Activated T-helper 2 cell treated with anti-CD3 and anti-CD28 coated beads, Interferon-gamma antibody, Interleukin-2, Interleukin-4, amounts not matched to agents 10 μg/mL and 5 μg/mL and 100 μg/mL, durations not matched to agents 14 hours and 24 hours and 36 hours (primary cell): ENCODE results near the gene OR4D1. TPM values are rescaled to one million over a fixed set of nuclear protein-coding genes. Genes with fewer than 3 reads are reported as not detected.
A peak's percentile ranks its signal among the peaks of the same experiment; 100 is the strongest.
"Not testable (repeated sequence)": the region's sequence is repeated elsewhere in the genome, so short reads cannot be mapped to it uniquely, and the experiment has no call there.

Experiments used
- DNase-seq: peaks from one replicate; pipeline ENCODE4 v3.0.0; 2021; ENCODE audit warnings: low spot score
- H3K27ac Mint-ChIP-seq: one replicate; pipeline ENCODE4 v1.8.0; 2021; ENCODE audit warnings: mixed read lengths
- H3K27me3 Mint-ChIP-seq: one replicate; pipeline ENCODE4 v1.8.0; 2021; ENCODE audit warnings: low read depth, mixed read lengths
- H3K36me3 Mint-ChIP-seq: one replicate; pipeline ENCODE4 v1.8.0; 2021; ENCODE audit warnings: low read depth, mixed read lengths
- H3K4me1 Mint-ChIP-seq: one replicate; pipeline ENCODE4 v1.8.0; 2021; ENCODE audit warnings: low read depth, mixed read lengths
- H3K4me3 Mint-ChIP-seq: one replicate; pipeline ENCODE4 v1.8.0; 2021; ENCODE audit warnings: low read depth, mild to moderate bottlenecking, moderate library complexity, mixed read lengths
- H3K9me3 Mint-ChIP-seq: one replicate; pipeline ENCODE4 v1.8.0; 2021; ENCODE audit warnings: mixed read lengths
- intact Hi-C: fragments of 100-400 bp; cut with micrococcal nuclease; formaldehyde crosslinking; loops from one replicate; pipeline ENCODE4 v1.15.1; 2023
- total RNA-seq: library from RNA; stranded (reverse); gene quantifications from 2 replicates; pipeline ENCODE4 v1.2.3, GENCODE V29; 2022

Gene OR4D1
- total RNA-seq, 1 donor from 2014 or later, result 0.09 TPM

DNA sequence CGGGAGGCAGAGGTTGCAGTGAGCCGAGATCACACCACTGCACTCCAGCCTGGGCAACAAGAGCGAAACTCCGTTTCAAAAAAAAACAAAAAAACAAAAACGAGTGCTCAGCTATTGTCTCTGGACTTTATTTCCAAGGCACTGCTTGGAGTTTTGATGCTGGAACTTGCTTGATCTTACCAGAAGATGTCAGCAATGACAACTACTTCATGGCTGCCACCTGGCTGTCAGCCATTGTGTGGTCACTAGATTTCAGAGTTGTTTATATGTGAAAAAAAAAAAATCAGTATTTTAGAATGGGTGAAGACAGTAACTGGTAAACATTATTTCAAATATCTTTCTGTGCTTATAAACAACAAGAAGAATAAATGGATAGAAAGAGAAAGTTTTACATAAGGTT is 26.3 kb upstream of the OR4D1 start:
- intact Hi-C loops, result loop anchor here (1.0 kb wide), 1 partner anchor 50 kb away; no protein-coding TSS in a partner anchor
- Mint-ChIP-seq H3K9me3 (no peaks in the 10 kb centered on the region), H3K4me3 (no peak overlapping the region), H3K4me1 (no peaks in the 10 kb centered on the region), H3K36me3 (no peaks in the 10 kb centered on the region), H3K27ac (no peak overlapping the region), H3K27me3 (peaks cover 22% of the 10 kb centered on the region)
- DNase-seq, result no peak

GRCh38 chr17:58127846-58128245 is 20.3 kb upstream of the OR4D1 start:
- Mint-ChIP-seq H3K36me3 (no peaks in the 10 kb centered on the region), H3K4me1 (no peaks in the 10 kb centered on the region), H3K27me3 (peaks cover 32% of the 10 kb centered on the region), H3K27ac (no peak overlapping the region), H3K9me3 (no peaks in the 10 kb centered on the region), H3K4me3 (no peak overlapping the region)
- intact Hi-C loops, result no loop called here
- DNase-seq, result no peak

DNA sequence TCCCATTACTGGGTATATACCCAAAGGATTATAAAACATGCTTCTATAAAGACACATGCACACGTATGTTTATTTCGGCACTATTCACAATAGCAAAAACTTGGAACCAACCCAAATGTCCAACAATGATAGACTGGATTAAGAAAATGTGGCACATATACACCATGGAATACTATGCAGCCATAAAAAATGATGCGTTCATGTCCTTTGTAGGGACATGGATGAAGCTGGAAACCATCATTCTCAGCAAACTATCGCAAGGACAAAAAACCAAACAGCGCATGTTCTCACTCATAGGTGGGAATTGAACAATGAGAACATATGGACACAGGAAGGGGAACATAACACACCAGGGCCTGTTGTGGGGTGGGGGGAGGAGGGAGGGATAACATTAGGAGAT is 15.5 kb upstream of the OR4D1 start:
- H3K4me3 Mint-ChIP-seq, H3K36me3 Mint-ChIP-seq, H3K9me3 Mint-ChIP-seq, H3K4me1 Mint-ChIP-seq, DNase-seq, H3K27ac Mint-ChIP-seq, intact Hi-C loops: not testable (repeated sequence)
- H3K27me3 Mint-ChIP-seq, result peaks cover 33% of the 10 kb centered on the region

- H3K9me3 Mint-ChIP-seq, result no peaks in the 10 kb centered on the region
- H3K27me3 Mint-ChIP-seq, result peaks cover 24% of the 10 kb centered on the region
- DNase-seq, result no peak
- intact Hi-C loops, result no loop called here
- H3K36me3 Mint-ChIP-seq, result no peaks in the 10 kb centered on the region
- H3K27ac Mint-ChIP-seq, result no peak overlapping the region
- no peaks in the 10 kb centered on the region for H3K4me1 Mint-ChIP-seq
- no peak overlapping the region for H3K4me3 Mint-ChIP-seq
Observed at GRCh38 chr17:58136669-58137279, 11.4 kb upstream of the OR4D1 start.

GRCh38 chr17:58141505-58141904 is 6.7 kb upstream of the OR4D1 start:
- Mint-ChIP-seq H3K27me3 (peaks cover 32% of the 10 kb centered on the region), H3K9me3 (peaks cover 30% of the 10 kb centered on the region), H3K27ac (no peak overlapping the region), H3K36me3 (peaks cover 8% of the 10 kb centered on the region), H3K4me3 (no peak overlapping the region), H3K4me1 (peaks cover 3% of the 10 kb centered on the region)
- no peak for DNase-seq
- intact Hi-C loops, result no loop called here

DNA sequence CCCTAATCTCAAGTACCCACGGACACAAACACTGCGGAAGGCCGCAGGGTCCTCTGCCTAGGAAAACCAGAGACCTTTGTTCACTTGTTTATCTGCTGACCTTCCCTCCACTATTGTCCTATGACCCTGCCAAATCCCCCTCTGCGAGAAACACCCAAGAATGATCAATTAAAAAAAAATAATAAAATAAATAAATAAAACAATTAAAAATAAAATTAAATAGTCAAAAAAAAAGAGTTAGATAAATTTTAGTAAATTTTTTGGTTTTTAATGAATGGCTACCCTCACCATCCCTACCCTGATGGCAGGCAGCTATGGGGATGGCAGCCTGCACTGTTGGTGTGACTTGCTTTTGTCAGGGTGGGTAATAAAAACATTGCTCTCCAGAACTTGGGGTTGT is 4.8 kb upstream of the OR4D1 start:
- H3K9me3 Mint-ChIP-seq, result peaks cover 32% of the 10 kb centered on the region
- H3K27ac Mint-ChIP-seq, result not testable (repeated sequence)

GRCh38 chr17:58144801-58145200 is 3.4 kb upstream of the OR4D1 start:
- H3K27me3 Mint-ChIP-seq, result peaks cover 52% of the 10 kb centered on the region
- no peak overlapping the region for H3K4me3 Mint-ChIP-seq
- H3K36me3 Mint-ChIP-seq, result peaks cover 8% of the 10 kb centered on the region
- no peak overlapping the region for H3K27ac Mint-ChIP-seq
- peaks cover 32% of the 10 kb centered on the region for H3K9me3 Mint-ChIP-seq
- no peak for DNase-seq
- peaks cover 5% of the 10 kb centered on the region for H3K4me1 Mint-ChIP-seq
- intact Hi-C loops, result no loop called here

More for the DNA sequence above, 4.8 kb upstream of the OR4D1 start:
- H3K4me1 Mint-ChIP-seq, intact Hi-C loops, H3K4me3 Mint-ChIP-seq, H3K36me3 Mint-ChIP-seq, DNase-seq: not testable (repeated sequence)
- peaks cover 43% of the 10 kb centered on the region for H3K27me3 Mint-ChIP-seq

DNA sequence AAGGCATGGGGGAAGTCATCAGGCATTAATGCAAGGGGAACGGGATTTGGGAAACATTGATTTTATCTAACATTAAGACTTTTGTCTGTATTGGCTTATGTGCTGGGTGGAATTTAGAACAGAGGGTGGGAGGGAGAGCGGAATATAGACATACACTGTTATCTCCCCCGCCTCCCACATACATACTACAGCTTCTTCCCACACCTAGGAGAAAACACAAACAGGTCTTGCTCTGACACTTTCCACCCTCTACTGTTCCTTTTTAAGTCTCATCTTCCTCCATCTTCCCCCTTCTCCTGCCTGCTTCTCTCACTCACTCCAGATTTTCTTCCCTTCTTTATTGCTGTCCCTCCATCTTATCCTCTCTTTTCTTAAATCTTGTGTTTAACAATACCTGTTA is 425 bp downstream of the OR4D1 start:
- intact Hi-C loops, result no loop called here
- H3K4me3 Mint-ChIP-seq, result no peak overlapping the region
- H3K27ac Mint-ChIP-seq, result no peak overlapping the region
- no peak for DNase-seq
- H3K27me3 Mint-ChIP-seq, result peaks cover 64% of the 10 kb centered on the region
- peaks cover 8% of the 10 kb centered on the region for H3K36me3 Mint-ChIP-seq
- peaks cover 31% of the 10 kb centered on the region for H3K9me3 Mint-ChIP-seq
- peaks cover 19% of the 10 kb centered on the region for H3K4me1 Mint-ChIP-seq

DNA sequence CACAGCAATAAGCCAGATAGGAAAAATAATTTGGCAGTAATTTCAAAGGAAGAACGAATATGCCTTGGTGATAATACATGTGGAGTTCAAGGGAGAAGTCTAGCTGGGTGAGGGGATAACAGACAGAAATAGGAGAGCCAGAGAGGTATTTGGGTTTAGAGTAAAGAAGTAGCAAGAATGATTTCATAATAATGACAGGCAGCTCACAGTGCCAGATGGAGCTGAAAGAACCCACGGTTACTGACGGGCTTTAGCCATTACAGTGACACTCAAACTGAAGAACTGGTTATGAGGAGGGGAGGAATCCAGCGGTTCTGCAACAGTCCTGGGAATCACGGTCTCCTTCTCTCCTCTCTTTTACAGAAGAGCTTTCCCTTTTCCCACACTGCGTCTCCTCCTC is 2.2 kb downstream of the OR4D1 start:
- peaks cover 5% of the 10 kb centered on the region for H3K36me3 Mint-ChIP-seq
- DNase-seq, result no peak
- intact Hi-C loops, result no loop called here
- H3K9me3 Mint-ChIP-seq, result peaks cover 13% of the 10 kb centered on the region
- H3K4me3 Mint-ChIP-seq, result no peak overlapping the region
- H3K27me3 Mint-ChIP-seq, result peaks cover 55% of the 10 kb centered on the region
- peaks cover 28% of the 10 kb centered on the region for H3K4me1 Mint-ChIP-seq
- no peak overlapping the region for H3K27ac Mint-ChIP-seq

DNA sequence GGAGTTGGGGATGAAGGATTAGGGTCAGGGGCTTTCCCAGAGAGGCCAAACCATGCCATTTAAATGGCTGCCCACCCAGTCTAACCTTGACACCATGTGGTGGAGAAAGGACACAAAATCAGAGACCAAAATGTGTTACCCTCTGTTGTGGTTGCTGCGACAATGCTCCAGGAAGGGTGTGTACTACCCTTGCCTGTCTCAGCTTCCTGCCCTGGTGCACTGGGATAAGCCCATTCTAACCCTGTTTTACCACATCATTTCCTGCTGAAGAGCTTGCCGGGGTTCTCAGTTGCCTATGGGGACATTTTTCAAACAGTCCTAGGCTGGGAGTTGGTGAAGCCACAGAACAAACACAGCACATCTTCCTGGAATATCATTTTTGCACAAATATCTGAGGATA is 4.9 kb downstream of the OR4D1 start:
- H3K9me3 Mint-ChIP-seq, result no peaks in the 10 kb centered on the region
- H3K27me3 Mint-ChIP-seq, result peaks cover 43% of the 10 kb centered on the region
- H3K36me3 Mint-ChIP-seq, result no peaks in the 10 kb centered on the region
- H3K4me3 Mint-ChIP-seq, result no peak overlapping the region
- peak; percentile 50 for DNase-seq
- intact Hi-C loops, result no loop called here
- no peak overlapping the region for H3K27ac Mint-ChIP-seq
- H3K4me1 Mint-ChIP-seq, result peaks cover 34% of the 10 kb centered on the region

- Mint-ChIP-seq H3K36me3 (no peaks in the 10 kb centered on the region), H3K9me3 (no peaks in the 10 kb centered on the region), H3K4me3 (no peak overlapping the region), H3K27ac (no peak overlapping the region), H3K4me1 (peaks cover 34% of the 10 kb centered on the region), H3K27me3 (peaks cover 38% of the 10 kb centered on the region)
- intact Hi-C loops, result no loop called here
- no peak for DNase-seq
Observed at GRCh38 chr17:58153671-58154070, 5.5 kb downstream of the OR4D1 start.

DNA sequence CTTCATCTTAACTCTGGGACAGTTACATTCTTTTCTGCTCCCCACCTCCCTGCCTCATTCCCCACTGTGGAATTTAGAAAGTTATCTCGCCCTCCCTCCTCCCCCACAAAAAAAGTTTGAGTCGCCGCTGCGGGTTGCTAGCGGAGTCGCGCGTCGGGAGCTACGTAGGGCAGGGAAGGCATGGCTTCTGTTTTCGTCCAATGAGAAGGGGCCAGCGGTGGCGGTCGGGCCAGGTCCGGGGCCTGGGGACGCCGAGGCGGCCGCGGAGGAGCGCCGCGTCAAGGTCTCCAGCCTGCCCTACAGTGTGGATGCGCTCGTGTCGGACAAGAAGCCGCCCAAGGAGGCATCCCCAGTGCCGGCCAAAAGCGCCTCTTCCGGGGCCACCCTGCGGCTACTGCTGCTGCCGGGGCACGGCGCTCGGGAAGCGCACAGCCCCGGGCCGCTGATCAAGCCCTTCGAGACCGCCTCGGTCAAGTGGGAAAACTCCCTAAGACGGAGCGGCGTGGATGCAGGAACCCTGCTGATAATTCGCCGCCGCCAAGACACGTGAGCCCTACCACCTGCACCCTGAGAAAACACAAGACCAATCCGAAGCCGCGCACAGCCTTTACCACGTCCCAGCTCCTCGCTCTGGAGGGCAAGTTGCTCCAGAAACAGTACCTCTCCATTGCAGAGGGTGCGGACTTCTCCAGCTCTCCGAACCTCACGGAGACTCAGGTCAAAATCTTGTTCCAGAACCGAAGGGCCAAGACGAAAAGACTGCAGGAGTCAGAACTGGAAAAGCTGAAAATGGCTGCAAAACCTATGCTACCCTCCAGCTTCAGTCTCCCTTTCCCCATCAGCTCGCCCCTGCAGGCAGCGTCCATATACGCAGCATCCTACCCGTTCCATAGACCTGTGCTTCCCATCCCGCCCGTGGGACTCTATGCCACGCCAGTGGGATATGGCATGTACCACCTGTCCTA is 8.9 kb downstream of the OR4D1 start:
- Mint-ChIP-seq H3K4me3 (peak overlapping the region; percentile 78), H3K4me1 (peaks cover 34% of the 10 kb centered on the region), H3K36me3 (no peaks in the 10 kb centered on the region), H3K27ac (peak overlapping the region; percentile 1), H3K27me3 (peaks cover 39% of the 10 kb centered on the region), H3K9me3 (no peaks in the 10 kb centered on the region)
- intact Hi-C loops, result no loop called here
- peak; percentile 40 for DNase-seq

- intact Hi-C loops, result no loop called here
- Mint-ChIP-seq H3K9me3 (no peaks in the 10 kb centered on the region), H3K27ac (no peak overlapping the region), H3K27me3 (peaks cover 43% of the 10 kb centered on the region), H3K4me1 (peaks cover 24% of the 10 kb centered on the region), H3K36me3 (no peaks in the 10 kb centered on the region), H3K4me3 (no peak overlapping the region)
- no peak for DNase-seq
Observed at GRCh38 chr17:58158181-58158580, 10.0 kb downstream of the OR4D1 start.
